ENCODE results near the gene BSPRY. TPM values are rescaled to one million over a fixed set of nuclear protein-coding genes. Genes with fewer than 3 reads are reported as not detected.
A peak's percentile ranks its signal among the peaks of the same experiment; 100 is the strongest.

Gene BSPRY
- total and polyA plus RNA-seq, 2 of the 13 experiments (the other 11 are each of a cell fraction or from before 2014, with no cell fraction given), result 0.09 to 0.26 TPM

GRCh38 chr9:113417370-113417769 is 68.0 kb downstream of the BSPRY start (continued):
- TF ChIP-seq CTCF (CRISPR knock-in tag; IDR thresholded peaks at IDR 0.05) (peak; percentile 50), AKAP8 (CRISPR knock-in tag; IDR thresholded peaks at IDR 0.05) (no peak)

Other genes starting within 250 kb of the BSPRY start
- gene SLC31A2, start 198.5 kb upstream of the BSPRY start, total RNA-seq (2016; rRNA removed; fragmentation: Illumina TruSeq; extraction: Trizol), result 6.0 and 9.3 TPM in 2 replicates
- gene SLC31A2, start 198.5 kb upstream of the BSPRY start, polyA plus RNA-seq (2011; rRNA removed), result 10.2 and 10.9 TPM in 2 replicates
- 11.8 and 12.3 TPM in 2 replicates for gene FKBP15, start 128.3 kb upstream of the BSPRY start, total RNA-seq (2016; rRNA removed; fragmentation: Illumina TruSeq; extraction: Trizol)
- 18.6 and 23.4 TPM in 2 replicates for gene FKBP15, start 128.3 kb upstream of the BSPRY start, polyA plus RNA-seq (2011; rRNA removed)
- 45.9 and 70.0 TPM in 2 replicates for gene SLC31A1, start 128.0 kb upstream of the BSPRY start, total RNA-seq (2016; rRNA removed; fragmentation: Illumina TruSeq; extraction: Trizol)
- gene SLC31A1, start 128.0 kb upstream of the BSPRY start, polyA plus RNA-seq (2011; rRNA removed), result 51.3 and 62.9 TPM in 2 replicates
- 57.9 and 66.0 TPM in 2 replicates for gene CDC26, start 74.0 kb upstream of the BSPRY start, total RNA-seq (2016; rRNA removed; fragmentation: Illumina TruSeq; extraction: Trizol)
- gene CDC26, start 74.0 kb upstream of the BSPRY start, polyA plus RNA-seq (2011; rRNA removed), result 20.2 and 26.6 TPM in 2 replicates
- 49.0 and 64.9 TPM in 2 replicates for gene PRPF4, start 73.9 kb upstream of the BSPRY start, total RNA-seq (2016; rRNA removed; fragmentation: Illumina TruSeq; extraction: Trizol)
- gene PRPF4, start 73.9 kb upstream of the BSPRY start, polyA plus RNA-seq (2011; rRNA removed), result 10.3 and 11.1 TPM in 2 replicates
- gene RNF183, start 46.2 kb upstream of the BSPRY start, total RNA-seq (2016; rRNA removed; fragmentation: Illumina TruSeq; extraction: Trizol), result 0.13 TPM in 1 of 2 replicates, not detected in the other
- 6.5 and 7.3 TPM in 2 replicates for gene RNF183, start 46.2 kb upstream of the BSPRY start, polyA plus RNA-seq (2011; rRNA removed)
- 0.33 and 0.56 TPM in 2 replicates for gene WDR31, start 9.3 kb upstream of the BSPRY start, total RNA-seq (2016; rRNA removed; fragmentation: Illumina TruSeq; extraction: Trizol)
- gene WDR31, start 9.3 kb upstream of the BSPRY start, polyA plus RNA-seq (2011; rRNA removed), result 1.6 and 1.7 TPM in 2 replicates
- gene HDHD3, start 27.4 kb downstream of the BSPRY start, total RNA-seq (2016; rRNA removed; fragmentation: Illumina TruSeq; extraction: Trizol), result 23.0 and 23.1 TPM in 2 replicates
- gene HDHD3, start 27.4 kb downstream of the BSPRY start, polyA plus RNA-seq (2011; rRNA removed), result 38.5 and 52.1 TPM in 2 replicates
- 21.8 and 23.0 TPM in 2 replicates for gene ALAD, start 51.7 kb downstream of the BSPRY start, total RNA-seq (2016; rRNA removed; fragmentation: Illumina TruSeq; extraction: Trizol)
- 30.1 and 40.5 TPM in 2 replicates for gene ALAD, start 51.7 kb downstream of the BSPRY start, polyA plus RNA-seq (2011; rRNA removed)
- gene POLE3, start 61.1 kb downstream of the BSPRY start, total RNA-seq (2016; rRNA removed; fragmentation: Illumina TruSeq; extraction: Trizol), result 77.2 and 93.1 TPM in 2 replicates
- gene POLE3, start 61.1 kb downstream of the BSPRY start, polyA plus RNA-seq (2011; rRNA removed), result 25.9 and 36.0 TPM in 2 replicates
- gene C9orf43, start 61.2 kb downstream of the BSPRY start, total RNA-seq (2016; rRNA removed; fragmentation: Illumina TruSeq; extraction: Trizol), result 0.18 and 0.31 TPM in 2 replicates
- 0.14 and 0.24 TPM in 2 replicates for gene C9orf43, start 61.2 kb downstream of the BSPRY start, polyA plus RNA-seq (2011; rRNA removed)
- 26.7 and 28.8 TPM in 2 replicates for gene RGS3, start 114.2 kb downstream of the BSPRY start, total RNA-seq (2016; rRNA removed; fragmentation: Illumina TruSeq; extraction: Trizol)
- gene RGS3, start 114.2 kb downstream of the BSPRY start, polyA plus RNA-seq (2011; rRNA removed), result 17.1 and 18.9 TPM in 2 replicates